Mesothelial cell of epicardium (in vitro differentiated cells): ENCODE data around the gene ISX. TPM values are rescaled to one million over a fixed set of nuclear protein-coding genes. Genes with fewer than 3 reads are reported as not detected.
A peak's percentile ranks its signal among the peaks of the same experiment; 100 is the strongest.

ENCODE experiments used
- DNase-seq, 2 experiments: peaks; one replicate each; pipeline ENCODE4 v3.0.0; 2021; ENCODE audit warnings: low spot score in 2 of 2; ENCODE audit not compliant: unreplicated experiment in 2 of 2
- H3K27ac Mint-ChIP-seq: 2 replicates; pipeline ENCODE4 v1.8.0; 2021; ENCODE audit warnings: mixed read lengths
- H3K27me3 Mint-ChIP-seq: 2 replicates; pipeline ENCODE4 v1.8.0; 2021; ENCODE audit warnings: low read depth, mixed read lengths
- H3K36me3 Mint-ChIP-seq: 2 replicates; pipeline ENCODE4 v1.8.0; 2021; ENCODE audit warnings: mixed read lengths
- H3K4me1 Mint-ChIP-seq: 2 replicates; pipeline ENCODE4 v1.8.0; 2021; ENCODE audit warnings: mixed read lengths
- H3K4me3 Mint-ChIP-seq: 2 replicates; pipeline ENCODE4 v1.8.0; 2021; ENCODE audit warnings: mild to moderate bottlenecking, moderate library complexity, mixed read lengths
- H3K9me3 Mint-ChIP-seq: 2 replicates; pipeline ENCODE4 v1.8.0; 2021; ENCODE audit warnings: mixed read lengths
- total RNA-seq: library from RNA; stranded (reverse); gene quantifications from 3 replicates; pipeline ENCODE4 v1.2.1, GENCODE V29; 2021
- TF ChIP-seq, protein P1 (sequence below): fragments of 200-600 bp; sonication (generic); IDR thresholded peaks from one replicate; pipeline ENCODE4 v1.5.0; 2021; ENCODE audit warnings: antibody characterized with exemption; ENCODE audit not compliant: unreplicated experiment

Gene ISX
- total RNA-seq, 1 donor from 2014 or later, result 1.9 TPM

DNA sequence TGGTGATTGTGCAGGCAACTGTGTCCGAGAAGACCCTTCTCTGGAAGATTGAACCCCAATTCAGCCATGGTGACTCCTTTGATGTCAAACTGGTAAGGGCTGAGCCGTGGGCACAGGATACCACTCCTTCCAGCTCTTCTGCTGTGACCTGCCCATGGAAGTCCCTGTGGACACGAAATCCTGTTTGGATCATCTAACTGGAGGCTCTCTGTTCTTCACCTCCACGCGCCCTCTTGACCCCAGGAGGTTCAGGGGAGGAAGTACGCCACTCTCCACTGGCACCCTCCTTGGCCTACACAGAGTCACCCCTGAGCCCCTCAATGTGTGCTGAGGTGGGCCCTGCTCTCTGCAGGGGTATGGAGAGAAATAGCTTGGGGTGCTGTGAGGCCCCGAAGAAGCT is 810 bp downstream of the ISX start:
- Mint-ChIP-seq H3K27ac (peak overlapping the region; percentile 61), H3K4me3 (no peak overlapping the region)

DNA sequence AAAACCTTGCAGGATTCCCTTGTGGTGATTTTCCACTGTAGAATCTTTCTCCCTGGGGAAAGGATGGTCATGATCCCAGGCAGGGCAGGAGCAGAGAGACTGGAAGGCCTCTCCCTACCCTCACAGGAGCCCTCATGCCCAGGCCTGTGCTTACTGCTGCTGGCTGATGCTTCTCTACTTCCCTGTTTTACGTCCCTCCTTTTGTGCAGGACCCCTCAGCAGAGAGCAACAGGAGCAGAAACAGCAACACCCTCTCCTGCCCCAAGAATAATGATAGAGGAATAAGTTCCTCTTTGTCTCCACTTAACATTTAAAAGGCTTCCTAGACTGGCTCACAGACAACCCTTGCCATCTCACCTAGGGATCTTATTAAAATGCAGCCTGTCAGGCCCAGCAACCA is 3.6 kb downstream of the ISX start:
- H3K4me1 Mint-ChIP-seq, result peaks cover 45% of the 10 kb centered on the region
- no peak overlapping the region for H3K27ac Mint-ChIP-seq
- no peak for DNase-seq
- no peaks in the 10 kb centered on the region for H3K36me3 Mint-ChIP-seq
- peaks cover 1% of the 10 kb centered on the region for H3K27me3 Mint-ChIP-seq
- no peak overlapping the region for H3K4me3 Mint-ChIP-seq
- H3K9me3 Mint-ChIP-seq, result peaks cover 2% of the 10 kb centered on the region
- TF ChIP-seq, protein P1, sequence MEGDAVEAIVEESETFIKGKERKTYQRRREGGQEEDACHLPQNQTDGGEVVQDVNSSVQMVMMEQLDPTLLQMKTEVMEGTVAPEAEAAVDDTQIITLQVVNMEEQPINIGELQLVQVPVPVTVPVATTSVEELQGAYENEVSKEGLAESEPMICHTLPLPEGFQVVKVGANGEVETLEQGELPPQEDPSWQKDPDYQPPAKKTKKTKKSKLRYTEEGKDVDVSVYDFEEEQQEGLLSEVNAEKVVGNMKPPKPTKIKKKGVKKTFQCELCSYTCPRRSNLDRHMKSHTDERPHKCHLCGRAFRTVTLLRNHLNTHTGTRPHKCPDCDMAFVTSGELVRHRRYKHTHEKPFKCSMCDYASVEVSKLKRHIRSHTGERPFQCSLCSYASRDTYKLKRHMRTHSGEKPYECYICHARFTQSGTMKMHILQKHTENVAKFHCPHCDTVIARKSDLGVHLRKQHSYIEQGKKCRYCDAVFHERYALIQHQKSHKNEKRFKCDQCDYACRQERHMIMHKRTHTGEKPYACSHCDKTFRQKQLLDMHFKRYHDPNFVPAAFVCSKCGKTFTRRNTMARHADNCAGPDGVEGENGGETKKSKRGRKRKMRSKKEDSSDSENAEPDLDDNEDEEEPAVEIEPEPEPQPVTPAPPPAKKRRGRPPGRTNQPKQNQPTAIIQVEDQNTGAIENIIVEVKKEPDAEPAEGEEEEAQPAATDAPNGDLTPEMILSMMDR, result no peak

More for the DNA sequence above, 810 bp downstream of the ISX start:
- no peak for DNase-seq
- Mint-ChIP-seq H3K36me3 (no peaks in the 10 kb centered on the region), H3K27me3 (peaks cover 1% of the 10 kb centered on the region), H3K9me3 (peaks cover 5% of the 10 kb centered on the region), H3K4me1 (peaks cover 34% of the 10 kb centered on the region)
- TF ChIP-seq, protein P1, result no peak

DNA sequence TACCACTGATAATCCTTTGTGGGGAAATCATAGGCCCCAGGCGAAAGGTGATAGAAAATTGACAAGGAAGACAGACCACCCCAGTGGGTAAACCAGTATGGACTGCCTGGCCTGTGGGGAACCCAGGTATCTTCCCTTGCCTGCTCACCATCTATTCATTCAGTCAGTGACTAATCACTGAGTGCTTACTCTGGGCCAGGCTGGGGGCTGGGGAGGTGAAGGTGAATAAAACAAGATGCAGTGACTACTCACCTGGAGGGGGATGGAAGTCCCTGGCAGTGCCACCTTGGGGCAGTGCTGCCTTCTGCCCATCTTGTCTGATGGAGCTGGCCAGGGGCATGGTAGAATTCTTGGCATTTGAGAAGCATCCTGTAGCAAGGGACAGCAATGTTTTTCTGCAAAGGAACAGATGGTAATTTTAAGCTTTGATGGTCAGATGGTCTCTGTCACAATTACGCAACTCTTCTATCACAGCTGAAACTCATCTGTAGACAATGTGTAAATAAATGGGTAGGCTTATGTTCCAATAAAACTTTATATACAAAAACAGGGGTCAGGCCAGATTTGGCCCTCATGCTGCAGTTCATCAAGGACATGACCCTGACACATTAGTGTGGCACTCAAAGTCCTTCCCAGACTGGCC is 4.6 kb downstream of the ISX start:
- Mint-ChIP-seq H3K36me3 (no peaks in the 10 kb centered on the region), H3K27me3 (peaks cover 1% of the 10 kb centered on the region)
- TF ChIP-seq, protein P1, result no peak

DNA sequence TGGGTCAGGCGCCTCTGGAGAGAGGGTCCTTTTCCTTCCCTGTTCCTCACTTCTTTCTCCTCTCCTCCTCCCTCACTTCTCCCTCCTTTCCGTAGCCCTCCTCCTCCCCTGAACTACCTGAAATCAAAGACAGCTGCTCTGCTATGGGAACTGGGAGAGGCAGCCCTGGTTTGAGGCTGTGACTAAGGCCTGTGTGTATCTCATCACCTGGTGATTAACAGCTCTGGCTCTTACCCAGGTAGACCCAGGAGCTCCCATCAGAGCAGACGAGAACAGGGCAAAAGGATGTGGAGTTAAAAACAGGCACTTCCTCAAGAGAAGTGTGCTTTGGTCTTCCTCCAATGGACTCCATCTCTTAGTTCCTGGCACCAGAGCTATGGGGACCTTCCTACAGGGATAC is 5.8 kb downstream of the ISX start:
- no peak for DNase-seq
- TF ChIP-seq, protein P1, result no peak

More for the DNA sequence above, 4.6 kb downstream of the ISX start:
- Mint-ChIP-seq H3K9me3 (peaks cover 6% of the 10 kb centered on the region), H3K4me3 (no peak overlapping the region), H3K27ac (no peak overlapping the region), H3K4me1 (peaks cover 37% of the 10 kb centered on the region)
- no peak for DNase-seq

DNA sequence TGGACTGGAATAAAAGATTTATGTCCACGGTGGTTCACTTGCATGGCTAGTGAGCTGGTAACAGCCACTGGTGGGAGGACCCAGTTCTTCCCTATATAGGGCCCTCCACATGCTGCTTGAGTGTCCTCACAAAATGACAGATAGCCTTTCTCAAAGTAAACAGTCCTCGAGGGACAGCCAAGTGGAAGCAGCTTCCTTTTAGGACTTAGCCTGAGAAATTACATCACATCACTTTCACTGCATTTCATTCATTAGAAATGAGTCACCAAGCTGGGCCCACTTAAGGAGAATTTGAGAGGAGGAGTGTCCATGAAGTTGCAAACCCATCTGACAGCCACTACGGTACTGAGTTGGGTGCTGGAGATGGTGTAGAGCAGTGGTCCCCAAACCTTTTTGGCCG is 7.0 kb downstream of the ISX start:
- Mint-ChIP-seq H3K27ac (peak overlapping the region; percentile 58), H3K36me3 (no peaks in the 10 kb centered on the region), H3K4me3 (no peak overlapping the region), H3K27me3 (peaks cover 1% of the 10 kb centered on the region), H3K4me1 (peaks cover 22% of the 10 kb centered on the region), H3K9me3 (peaks cover 6% of the 10 kb centered on the region)
- DNase-seq, result no peak
- TF ChIP-seq, protein P1, result no peak

More for the DNA sequence above, 5.8 kb downstream of the ISX start:
- peaks cover 30% of the 10 kb centered on the region for H3K4me1 Mint-ChIP-seq
- no peaks in the 10 kb centered on the region for H3K36me3 Mint-ChIP-seq
- no peak overlapping the region for H3K4me3 Mint-ChIP-seq
- peaks cover 6% of the 10 kb centered on the region for H3K9me3 Mint-ChIP-seq
- peak overlapping the region; percentile 13 for H3K27ac Mint-ChIP-seq
- peaks cover 1% of the 10 kb centered on the region for H3K27me3 Mint-ChIP-seq
